Measurements from ENCODE around the gene C2CD5.
"Not testable (repeated sequence)": the region's sequence is repeated elsewhere in the genome, so short reads cannot be mapped to it uniquely, and the experiment has no call there.

C2CD5 gene

DNA sequence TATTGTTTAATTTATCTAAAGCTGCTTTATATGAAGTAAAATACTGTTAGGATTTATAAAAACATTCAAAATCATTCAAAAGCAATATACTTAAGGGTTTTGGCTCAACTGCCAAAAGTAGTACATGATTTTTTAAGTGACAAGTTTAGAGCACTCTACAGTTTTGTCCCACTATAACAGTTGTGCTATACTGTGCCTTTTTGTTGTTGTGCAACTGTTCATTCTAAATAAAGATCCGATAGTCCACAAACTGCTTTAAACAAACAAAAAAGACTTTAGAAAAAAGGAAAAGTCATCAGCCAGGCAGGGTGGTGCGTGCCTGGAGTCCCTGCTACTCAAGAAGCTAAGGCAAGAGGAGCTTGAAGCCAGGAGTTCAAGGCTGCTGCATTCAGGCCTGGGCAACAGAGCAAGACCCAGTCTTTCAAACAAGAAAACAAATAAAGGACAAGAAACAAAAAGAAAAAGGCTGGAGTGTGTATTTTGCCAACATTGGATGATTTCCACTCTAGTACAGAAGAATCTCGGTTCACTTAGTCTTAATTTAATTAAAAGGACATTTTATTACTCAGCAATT is 7.3 kb downstream of the C2CD5 start:
- peak in 1 of 58 donors; percentile 19 for DNase-seq

DNA sequence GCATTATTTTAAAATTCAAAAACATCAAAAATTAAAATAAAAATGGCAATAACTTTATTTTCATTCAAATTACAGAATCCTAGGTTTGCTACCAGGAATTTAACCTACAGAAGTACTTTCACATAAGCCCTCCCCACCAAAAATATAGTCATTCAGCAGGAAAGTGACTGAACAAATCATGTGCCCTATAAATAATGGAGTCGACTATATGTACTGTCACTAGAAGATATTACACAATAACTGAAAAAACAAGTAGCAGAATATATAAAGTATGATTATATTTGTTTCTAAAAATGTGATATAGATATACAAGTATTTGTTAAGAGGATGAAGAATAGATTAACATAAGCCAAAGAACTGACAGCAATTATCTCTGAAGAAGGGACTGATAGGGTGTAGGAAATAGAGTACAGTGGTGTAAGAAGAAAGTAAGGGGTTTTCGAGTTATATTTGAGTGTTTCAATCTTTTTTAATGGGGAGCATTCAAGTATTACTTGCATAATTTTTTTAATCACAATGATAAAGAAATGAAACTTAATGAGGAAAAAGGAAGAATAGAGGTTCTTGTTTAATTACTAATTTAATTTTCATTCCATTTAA is 7.9 kb downstream of the C2CD5 start:
- no peak for DNase-seq

DNA sequence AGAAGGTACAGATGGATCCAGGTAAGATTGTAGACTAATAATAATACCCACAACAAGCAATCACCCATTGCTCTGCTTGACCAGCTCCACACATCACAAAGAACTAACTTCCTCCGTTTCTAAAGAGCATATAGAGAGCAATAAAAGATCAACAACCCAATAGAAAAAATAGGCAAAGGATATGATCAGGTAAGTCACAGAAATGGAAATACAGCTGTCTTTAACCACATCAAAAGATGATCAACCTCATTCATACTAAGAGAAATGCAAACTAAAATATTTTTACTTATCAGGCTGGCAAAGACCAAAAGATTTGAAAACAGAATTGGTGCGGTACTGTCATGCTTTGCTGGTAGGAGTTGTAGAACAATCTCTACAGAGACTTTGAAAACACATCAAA is 8.9 kb downstream of the C2CD5 start:
- DNase-seq, result no peak

- DNase-seq, result no peak
Measured at GRCh38 chr12:22535038-22535437, 9.3 kb downstream of the C2CD5 start.

DNA sequence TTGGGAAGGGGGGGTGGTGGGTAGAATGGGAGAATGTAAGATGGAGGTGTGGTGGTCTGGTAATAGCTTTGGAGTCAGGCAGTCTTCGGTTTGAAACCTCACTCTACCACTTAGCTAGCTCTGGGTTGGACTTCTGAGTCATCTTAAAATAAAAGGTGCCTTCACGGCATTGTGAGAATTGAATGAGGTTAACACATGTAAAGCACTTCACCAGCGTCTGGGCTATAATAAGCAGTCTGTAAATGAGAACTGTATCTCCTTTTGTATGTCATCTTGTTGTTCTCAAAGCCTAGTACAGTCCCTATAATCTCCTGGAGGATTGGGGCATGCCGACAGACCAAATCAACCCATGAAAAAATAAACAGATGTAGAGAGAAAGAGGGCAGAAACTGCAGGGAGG is 11.2 kb downstream of the C2CD5 start:
- no peak for DNase-seq

DNA sequence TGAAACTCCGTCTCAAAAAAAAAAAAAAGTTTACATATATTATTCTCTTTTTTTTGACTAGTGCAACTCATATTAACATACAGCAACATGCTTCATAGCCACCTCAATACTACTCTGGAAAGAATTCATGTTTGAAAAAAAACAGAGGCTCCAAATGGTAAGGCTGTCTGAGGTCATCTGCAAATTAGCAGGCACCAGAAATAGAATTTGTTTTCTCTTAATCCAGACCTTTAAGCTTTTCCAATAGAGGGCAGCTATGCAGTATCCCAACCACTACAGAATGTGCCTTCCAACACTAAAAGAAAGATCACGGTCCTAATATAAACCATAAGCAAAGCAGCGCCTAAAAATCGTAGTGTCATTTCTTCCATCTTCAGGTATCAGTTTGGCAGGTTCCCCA is 12.0 kb downstream of the C2CD5 start:
- no peak for DNase-seq

DNA sequence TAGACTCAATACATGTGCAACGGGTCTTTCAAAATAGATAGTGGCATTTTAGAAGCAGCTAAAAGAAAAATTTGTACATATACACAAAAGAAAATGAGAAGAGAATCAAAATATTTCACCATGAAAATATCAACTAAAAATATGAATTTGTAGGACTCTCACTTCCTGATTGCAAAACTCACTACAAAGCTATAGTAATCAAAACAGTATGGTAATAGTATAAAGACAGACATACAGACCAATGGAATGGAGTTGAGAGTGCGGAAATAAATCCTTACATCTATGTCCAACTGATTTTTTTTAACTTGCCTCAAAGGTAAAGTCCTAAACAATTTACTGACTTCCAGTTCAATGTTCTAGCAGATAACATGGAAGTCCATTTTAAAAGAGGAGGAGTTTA is 13.1 kb downstream of the C2CD5 start:
- DNase-seq, result no peak

DNA sequence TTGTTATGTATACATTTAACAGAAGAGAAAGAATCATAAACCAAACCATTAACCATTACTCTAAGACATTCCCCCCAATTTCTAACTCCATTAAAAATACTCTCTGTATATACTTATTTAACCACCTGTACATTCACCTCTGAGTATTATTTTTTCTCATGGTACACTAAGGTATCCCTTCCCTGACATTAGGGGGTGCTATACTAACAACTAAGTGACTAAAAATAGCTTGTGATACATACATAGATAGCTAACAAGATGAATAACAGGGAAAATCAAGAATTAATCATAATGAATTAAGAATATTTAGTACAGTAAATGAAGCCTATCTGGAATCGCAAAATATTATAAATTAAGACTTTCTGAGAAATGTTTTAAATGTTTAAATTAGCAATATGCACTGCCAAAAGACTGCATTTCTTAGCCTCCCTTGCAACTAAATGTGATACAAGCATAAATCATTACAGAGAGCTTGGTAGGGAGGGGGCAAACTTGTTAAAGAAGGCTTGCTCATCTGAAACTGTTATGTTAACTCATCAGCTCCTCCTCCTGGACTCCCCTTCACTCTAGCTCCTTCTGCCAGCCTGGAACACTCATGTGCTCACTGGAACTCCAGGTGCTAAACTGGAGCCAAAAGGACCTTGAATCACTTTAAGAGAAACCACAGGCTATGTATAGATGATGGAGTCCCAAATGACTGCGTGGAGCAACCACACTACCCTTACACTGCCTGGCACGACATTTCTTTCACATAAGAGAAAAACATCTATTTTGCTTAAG is 14.9 kb downstream of the C2CD5 start:
- no peak for DNase-seq

DNA sequence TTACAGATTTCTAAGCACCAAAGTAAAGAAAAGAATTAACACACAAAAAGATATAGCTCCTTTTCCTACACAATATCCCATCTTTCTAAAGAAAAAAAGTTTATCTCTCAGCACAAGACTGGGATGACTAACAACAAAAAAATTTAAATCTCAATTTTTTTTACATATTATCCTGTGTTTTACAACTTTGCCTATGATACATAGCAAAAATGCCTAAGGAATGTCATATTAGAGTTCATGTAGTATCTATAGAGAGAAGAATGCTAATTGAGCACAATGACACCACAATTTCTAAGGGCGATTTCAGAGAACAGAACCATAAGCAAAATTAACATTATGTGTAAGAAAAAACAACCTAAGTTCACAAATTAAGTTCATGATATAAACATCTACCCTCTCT is 16.3 kb downstream of the C2CD5 start:
- no peak for DNase-seq

DNA sequence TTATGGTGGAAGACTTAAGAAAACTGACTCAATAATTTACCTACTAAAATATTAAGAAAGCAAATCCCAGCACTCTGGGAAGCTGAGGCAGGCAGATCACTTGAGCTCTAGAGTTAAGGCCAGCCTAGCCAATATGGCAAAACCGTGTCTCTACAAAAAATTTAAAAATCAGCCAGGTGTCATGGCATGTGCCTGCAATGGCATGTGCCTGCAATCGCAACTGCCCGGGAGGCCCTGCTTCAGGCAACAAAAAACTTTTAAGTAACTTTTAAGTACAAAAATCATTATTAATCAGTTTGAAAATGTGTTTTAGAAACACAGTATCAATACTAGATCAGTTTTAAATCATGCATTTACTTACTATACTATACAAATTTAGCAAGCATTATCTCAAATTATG is 17.5 kb downstream of the C2CD5 start:
- no peak for DNase-seq

GRCh38 chr12:22525426-22525825 is 18.9 kb downstream of the C2CD5 start:
- DNase-seq, result no peak

DNA sequence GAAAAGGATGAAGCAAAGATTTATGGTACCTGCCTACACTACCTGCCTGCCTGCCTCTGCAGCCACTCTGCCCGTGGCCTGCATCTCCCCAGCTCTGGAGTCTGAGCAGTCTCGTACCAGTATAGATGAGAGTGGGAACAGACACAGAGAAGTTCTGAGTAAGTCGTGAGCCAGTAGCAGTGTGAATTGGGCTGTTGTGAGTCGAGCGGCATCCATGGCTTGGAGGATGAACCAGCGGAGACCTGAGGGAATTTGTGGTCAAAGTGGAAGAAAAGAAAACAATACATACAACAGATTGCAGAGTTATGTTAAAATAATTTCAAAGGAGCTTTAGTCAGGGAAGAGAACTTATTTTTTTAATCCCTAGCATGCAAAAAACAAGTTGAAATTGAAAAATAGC is 25.3 kb downstream of the C2CD5 start:
- DNase-seq, result no peak

- DNase-seq, result no peak
Measured at GRCh38 chr12:22518060-22518719, 26.2 kb downstream of the C2CD5 start.

DNA sequence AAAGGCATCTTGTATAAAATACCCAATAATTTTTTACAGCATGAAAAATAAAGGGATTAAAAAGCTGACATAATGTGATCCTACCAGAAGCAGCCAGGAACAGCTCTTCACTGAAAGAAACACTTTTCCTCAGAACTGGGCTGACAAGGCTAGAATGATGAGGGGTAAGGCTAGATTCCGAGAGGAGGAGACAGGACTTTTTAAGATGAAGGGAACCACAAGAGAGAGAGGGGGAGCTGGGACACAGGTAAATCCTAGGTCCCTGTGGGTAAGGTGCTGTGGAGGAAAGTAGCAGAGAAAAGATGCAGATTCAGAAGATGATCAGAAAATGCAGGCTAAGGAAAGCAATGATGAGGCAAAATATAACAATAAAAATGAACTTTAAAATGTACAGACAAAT is 29.5 kb downstream of the C2CD5 start:
- DNase-seq, result no peak

- no peak for DNase-seq
Measured at GRCh38 chr12:22505826-22506225, 38.5 kb downstream of the C2CD5 start.

- DNase-seq, result no peak
Measured at GRCh38 chr12:22500100-22500499, 44.2 kb downstream of the C2CD5 start.

GRCh38 chr12:22499445-22499844 is 44.9 kb downstream of the C2CD5 start:
- DNase-seq, result no peak

- no peak for DNase-seq
Measured at GRCh38 chr12:22494319-22494718, 50.0 kb downstream of the C2CD5 start.

GRCh38 chr12:22491034-22491433 is 53.3 kb downstream of the C2CD5 start:
- no peak for DNase-seq

DNA sequence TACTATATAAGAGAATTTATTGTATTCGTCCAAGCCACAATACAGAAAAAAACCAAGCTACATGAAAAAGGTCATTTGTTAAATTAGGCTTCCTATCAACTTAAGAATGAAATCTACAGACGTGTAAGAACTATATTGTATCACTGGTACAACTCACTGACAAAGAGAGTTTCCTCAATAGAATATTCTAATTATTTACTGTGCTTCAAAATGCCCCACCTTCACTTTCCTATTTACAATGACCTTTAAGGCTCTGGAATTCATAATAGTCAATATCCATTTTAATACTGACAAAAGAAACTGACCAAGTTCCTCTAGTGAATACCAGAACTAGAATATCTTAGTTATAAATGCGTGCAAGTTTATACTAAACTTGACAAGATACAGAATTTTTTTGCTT is 55.9 kb downstream of the C2CD5 start:
- no peak for DNase-seq

DNA sequence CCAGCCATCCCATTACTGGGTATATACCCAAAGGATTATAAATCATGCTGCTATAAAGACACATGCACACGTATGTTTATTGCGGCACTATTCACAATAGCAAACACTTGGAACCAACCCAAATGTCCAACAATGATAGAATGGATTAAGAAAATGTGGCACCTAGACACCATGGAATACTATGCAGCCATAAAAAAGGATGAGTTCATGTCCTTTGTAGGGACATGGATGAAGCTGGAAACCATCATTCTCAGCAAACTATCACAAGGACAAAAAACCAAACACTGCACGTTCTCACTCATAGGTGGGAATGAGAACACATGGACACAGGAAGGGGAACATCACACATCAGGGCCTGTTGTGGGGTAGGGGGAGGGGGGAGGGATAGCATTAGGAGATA is 56.7 kb downstream of the C2CD5 start:
- DNase-seq, result not testable (repeated sequence)

- DNase-seq, result no peak
Measured at GRCh38 chr12:22481547-22482104, 62.7 kb downstream of the C2CD5 start.
